Daoy (cell line): ENCODE results near the gene MBOAT2. TPM values are rescaled to one million over a fixed set of nuclear protein-coding genes. Genes with fewer than 3 reads are reported as not detected.

Experiments
- DNase-seq: peaks from one replicate; pipeline ENCODE4 v3.0.0-alpha.2; 2015; ENCODE audit warnings: low read depth
- total RNA-seq: library from RNA; depleted of rRNA; stranded (reverse); fragments of >200 nt; shearing (Covaris generic); gene quantifications from 2 replicates; pipeline ENCODE4 v1.2.3, GENCODE V29; 2014; rRNA removed

MBOAT2 gene
- total RNA-seq, 1 experiment from 2014 or later: 21.0 TPM

GRCh38 chr2:8821276-8822217 is 181.9 kb downstream of the MBOAT2 start:
- DNase-seq: no peak

GRCh38 chr2:8819948-8820347 is 183.5 kb downstream of the MBOAT2 start:
- no peak for DNase-seq

- no peak for DNase-seq
These were observed 184.3 kb downstream of the MBOAT2 start for GRCh38 chr2:8819194-8819593.

GRCh38 chr2:8817221-8817620 is 186.3 kb downstream of the MBOAT2 start:
- no peak for DNase-seq

- no peak for DNase-seq
These were observed 196.4 kb downstream of the MBOAT2 start for GRCh38 chr2:8806885-8807704.

- no peak for DNase-seq
These were observed 197.9 kb downstream of the MBOAT2 start for GRCh38 chr2:8805278-8806210.

- peak; percentile 81 for DNase-seq
These were observed 199.7 kb downstream of the MBOAT2 start for GRCh38 chr2:8803658-8804379.

- no peak for DNase-seq
These were observed 200.7 kb downstream of the MBOAT2 start for GRCh38 chr2:8802741-8803140.

Other genes starting within 250 kb of the MBOAT2 start
- 16.6 and 19.6 TPM in 2 replicates for gene KIDINS220, start 166.1 kb downstream of the MBOAT2 start, total RNA-seq
- gene ASAP2, start 203.1 kb upstream of the MBOAT2 start, total RNA-seq: 20.3 and 22.7 TPM in 2 replicates